GM18909 (cell line): Measurements from ENCODE around the gene SLC35B1.
A peak's percentile ranks its signal among the peaks of the same experiment; 100 is the strongest.

Source experiments
- ATAC-seq: cut with Tn5 transposase; IDR thresholded peaks from one replicate; pipeline ENCODE4 v1.9.1; 2021; ENCODE audit warnings: mild to moderate bottlenecking; ENCODE audit not compliant: unreplicated experiment, poor library complexity

SLC35B1 gene

GRCh38 chr17:49707608-49708514 is at the start of gene SLC35B1:
Gene SLC35B1 (minus strand): TSS chr17:49707964. CDS start chr17:49707833, 131 bp downstream.
- ATAC-seq = peak; percentile 95

- no peak for ATAC-seq
Observed at GRCh38 chr17:49757151-49757777, 49.5 kb upstream of the SLC35B1 start.

DNA sequence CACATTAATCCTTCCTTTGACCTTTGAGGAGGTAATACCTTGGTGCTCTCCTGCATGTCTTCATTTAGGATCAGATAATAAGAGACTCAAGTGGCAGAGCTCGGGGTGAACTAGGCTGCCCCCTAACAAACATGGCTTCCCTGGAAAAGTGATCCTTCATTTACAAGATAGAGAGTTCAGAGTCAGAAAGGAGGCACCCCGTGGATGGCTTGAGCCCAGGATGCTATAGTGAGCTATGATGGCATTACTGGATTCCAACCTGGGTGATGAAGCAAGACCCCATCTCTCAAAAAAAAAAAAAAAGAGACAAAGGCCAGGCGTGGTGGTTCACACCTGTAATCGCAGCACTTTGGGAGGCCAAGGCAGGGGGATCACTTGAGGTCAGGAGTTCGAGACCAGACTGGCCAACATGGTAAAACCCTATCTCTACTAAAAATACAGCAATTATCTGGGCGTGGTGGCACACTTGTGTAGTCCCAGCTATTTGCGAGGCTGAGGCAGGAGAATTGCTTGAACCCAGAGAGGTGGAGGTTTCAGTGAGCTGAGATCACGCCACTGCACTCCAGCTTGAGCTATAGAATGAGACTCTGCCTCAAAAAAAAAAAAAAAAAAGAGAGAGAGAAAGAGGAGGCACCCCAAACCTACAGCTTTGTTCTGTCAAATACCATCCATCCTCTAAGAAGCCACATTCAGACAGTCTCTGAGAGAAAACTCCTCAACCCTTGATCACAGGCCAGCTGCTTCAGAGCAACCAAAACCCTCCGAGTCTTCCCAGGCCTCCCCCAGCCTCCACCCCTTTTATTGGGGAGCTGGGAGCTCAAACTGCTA is 48.8 kb upstream of the SLC35B1 start:
- no peak for ATAC-seq

DNA sequence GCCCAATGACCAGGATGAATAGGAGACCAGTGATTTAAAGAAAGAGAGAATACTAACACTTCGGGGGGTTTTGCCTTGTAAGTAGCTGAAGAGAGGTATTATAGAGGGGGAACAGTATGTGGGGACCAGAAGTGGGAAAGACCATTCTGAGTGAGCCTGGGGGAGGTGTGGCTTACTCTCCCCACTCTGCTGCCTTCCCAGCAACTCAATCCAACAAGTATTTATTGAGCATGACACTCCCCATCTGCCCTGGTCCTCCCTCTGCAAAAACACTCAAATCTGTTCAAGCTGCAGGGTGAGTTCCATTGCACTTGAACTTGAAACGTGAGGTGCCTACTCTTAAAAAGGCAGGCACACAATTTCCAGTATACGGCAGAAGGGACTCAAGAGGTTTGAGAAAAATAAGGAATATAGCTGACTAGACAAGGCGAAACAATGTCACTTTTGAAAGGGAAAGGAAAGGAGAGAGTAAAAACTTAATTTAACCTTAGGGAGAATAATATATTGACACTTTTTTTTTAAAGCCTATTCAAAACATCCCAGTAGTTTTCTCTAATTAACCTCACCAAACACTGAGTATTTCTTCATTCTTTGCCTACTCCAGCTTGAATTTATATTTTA is 48.0 kb upstream of the SLC35B1 start:
- ATAC-seq = no peak

GRCh38 chr17:49753959-49754391 is 46.2 kb upstream of the SLC35B1 start:
- ATAC-seq = no peak

GRCh38 chr17:49752508-49752907 is 44.7 kb upstream of the SLC35B1 start:
- no peak for ATAC-seq

DNA sequence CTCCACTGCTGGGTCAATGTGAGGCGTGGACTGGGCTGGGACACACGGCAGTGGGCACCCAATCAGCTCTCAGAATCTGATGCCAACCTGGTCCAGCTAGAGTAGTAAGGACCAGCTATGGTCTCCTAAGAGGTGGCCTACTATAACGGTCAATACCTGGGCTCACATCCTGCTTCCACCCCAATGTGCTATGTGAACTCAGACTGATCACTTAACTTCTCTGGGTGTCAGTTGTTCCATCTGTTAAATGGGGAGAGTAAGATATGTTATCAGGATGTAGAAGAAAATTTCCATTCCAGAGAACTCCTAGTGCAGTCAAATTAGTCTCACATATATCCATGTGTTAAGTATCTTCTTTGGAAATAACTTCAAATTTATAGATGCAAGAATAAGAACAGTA is 42.0 kb upstream of the SLC35B1 start:
- no peak for ATAC-seq

- peak; percentile 85 for ATAC-seq
Observed at GRCh38 chr17:49748791-49749190, 41.0 kb upstream of the SLC35B1 start.

- no peak for ATAC-seq
Observed at GRCh38 chr17:49748223-49748622, 40.5 kb upstream of the SLC35B1 start.

GRCh38 chr17:49747632-49748031 is 39.9 kb upstream of the SLC35B1 start:
- no peak for ATAC-seq

GRCh38 chr17:49746791-49747490 is 39.2 kb upstream of the SLC35B1 start:
- ATAC-seq = peak; percentile 53

DNA sequence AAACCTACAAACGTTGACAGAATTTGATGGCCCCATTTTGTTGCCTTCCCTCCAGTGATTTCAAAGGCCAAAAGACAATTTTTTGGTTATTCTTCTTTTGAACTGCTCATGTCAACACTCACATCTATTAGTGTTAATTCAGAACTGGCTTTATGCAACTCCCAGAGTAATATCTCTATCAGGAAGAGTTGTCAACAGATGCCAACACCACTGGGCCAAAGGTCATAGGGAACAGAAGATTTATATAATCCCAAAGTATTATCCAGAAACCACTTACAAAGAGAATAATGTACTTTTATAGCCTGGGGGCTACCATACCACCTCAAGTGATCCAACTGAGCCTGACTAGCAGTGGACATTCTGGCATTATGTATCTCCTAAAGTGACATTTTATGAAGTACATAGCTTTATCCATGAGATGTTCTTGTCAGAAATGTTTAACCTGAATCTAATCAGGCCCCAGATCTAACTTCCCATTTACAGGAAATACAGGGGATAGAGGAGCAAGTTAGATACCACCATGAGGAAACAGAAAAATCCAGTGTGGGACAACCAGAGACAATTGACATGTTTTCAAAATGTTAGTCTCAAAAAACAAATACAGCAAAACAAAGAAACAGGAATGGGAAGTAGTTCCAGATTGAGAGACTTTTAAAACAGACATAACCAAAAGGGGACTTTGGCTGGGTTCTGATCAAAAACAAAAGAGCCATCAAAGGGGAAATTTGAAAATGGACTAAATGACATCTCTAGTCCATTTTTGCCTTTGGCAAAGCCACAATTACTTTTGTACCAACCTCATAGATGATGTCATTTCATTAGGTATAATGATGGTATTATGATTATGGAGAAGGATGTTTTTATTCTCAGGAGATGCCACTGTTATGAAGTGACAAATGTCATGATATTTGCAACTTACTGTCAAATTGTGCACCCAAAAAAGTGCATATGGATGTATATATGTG is 37.7 kb upstream of the SLC35B1 start:
- ATAC-seq = no peak

DNA sequence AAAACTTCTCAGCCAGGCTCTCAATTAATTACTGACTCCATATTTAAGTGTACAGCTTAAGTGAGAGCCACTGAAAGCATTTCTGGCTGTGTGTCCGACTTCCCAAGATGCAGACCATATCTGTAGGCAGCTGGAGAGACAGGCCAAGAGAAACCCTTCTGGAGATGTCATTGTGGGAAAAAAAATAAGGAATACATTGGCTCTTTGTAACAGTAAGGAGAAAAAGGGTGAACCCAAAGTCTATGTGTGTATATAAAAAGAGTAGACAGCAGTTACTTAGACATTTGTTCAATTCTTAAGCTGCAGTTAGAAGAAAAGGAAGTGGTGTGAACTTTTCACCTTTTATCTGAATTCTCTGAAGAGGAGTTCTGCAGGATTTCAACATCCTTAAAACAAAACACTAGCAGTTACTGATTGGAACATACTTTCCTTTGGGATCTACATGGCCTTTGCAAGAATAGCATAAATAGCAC is 34.4 kb upstream of the SLC35B1 start:
- ATAC-seq = no peak

GRCh38 chr17:49741692-49742076 is 33.9 kb upstream of the SLC35B1 start:
- ATAC-seq = no peak

GRCh38 chr17:49741009-49741691 is 33.4 kb upstream of the SLC35B1 start:
- peak; percentile 38 for ATAC-seq

GRCh38 chr17:49739641-49740271 is 32.0 kb upstream of the SLC35B1 start:
- peak; percentile 52 for ATAC-seq

DNA sequence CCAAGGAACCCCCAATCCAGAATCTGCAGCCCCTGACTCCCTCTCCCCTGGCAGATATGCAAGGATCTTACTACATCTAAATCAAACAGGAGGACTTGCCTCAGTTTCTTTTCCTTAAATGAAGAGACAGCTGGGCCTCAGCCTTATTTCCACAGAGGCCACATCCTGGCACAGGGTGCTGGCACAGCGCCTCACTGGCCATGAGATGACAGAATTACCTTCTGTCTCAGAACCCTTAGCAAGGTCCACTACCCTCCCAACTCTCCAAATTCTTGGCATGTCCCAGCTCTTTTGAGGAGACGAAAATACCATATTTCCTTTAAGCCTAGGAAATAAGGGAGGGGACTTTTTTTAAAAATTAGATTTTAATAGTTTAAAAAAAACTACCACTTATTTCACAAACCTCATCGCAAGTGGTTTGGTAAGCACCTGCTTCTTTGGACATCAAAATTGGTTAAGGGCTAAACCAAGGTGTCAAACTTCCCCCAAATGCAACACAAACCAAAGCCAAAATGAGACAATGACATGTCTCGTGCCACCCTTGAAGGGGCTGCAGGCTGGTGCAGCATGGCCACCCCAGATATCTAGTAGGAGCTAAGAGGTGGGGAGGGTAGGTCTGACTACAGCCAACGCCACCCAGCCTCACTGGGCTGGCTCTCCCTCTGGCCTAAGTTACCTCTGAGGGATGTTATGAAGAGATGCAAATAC is 30.8 kb upstream of the SLC35B1 start:
- ATAC-seq = no peak
